ENCODE data around the gene RUNX3. TPM values are rescaled to one million over a fixed set of nuclear protein-coding genes. Genes with fewer than 3 reads are reported as not detected.

The RUNX3 gene
- polyA plus RNA-seq, 4 donors: 1.1 to 5.4 (median 3.6) TPM

DNA sequence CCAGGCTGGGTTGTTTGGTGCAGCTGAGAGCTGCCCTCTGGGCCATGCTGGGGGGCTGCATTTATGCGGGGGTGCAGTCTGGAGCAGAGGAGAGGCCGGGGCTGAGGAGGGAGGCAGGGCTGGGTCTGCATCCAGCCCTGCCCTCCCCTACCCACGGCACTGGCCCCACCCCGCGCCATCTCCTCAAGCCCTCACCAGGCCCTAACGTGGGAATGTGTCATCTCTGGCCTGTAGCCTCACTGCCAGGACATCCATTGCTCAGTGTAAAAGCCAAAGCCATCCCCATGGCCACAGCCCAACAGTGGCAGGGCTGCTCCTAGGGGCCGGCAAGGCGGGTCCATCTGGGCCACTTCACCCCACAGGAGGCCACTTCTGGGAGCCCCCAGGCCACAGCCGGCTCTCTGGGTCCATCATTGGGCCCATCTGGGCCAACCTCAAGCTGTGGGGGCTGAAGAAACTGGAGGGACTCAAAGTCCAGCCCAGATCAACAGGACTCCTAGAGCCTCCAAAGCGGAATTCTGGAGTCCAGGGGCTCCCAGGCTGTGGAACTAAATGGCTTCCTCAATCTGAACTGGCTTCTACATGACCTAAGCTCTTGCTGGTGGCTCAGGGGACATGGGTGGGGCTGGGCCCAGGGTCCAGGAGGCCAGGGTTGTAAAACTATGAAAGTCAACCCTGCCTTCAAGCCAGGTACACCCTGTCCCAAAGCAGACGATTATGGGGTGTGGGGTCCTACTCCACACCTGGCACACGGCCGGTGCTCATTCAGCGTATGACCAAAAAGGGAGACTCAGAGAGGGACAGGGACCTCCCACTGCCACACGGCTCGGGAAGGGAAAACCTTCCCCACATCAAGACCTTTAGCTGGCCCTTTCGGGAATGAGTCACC lies 32.6 kb downstream of the RUNX3 start:
- Histone ChIP-seq H3K27me3 (ENCODE audit: control insufficient read depth in 3 of 3, insufficient read depth in 3 of 3, low read length in 3 of 3) (no peaks in the 10 kb centered on the region), H3K4me3 (ENCODE audit: low read depth in 1 of 3, low read length in 3 of 3) (no peak overlapping the region), H3K4me1 (ENCODE audit: control insufficient read depth in 3 of 3, insufficient read depth in 2 of 3, low read depth in 1 of 3, low read length in 2 of 3) (peaks cover 0 to 20% (median 0%) of the 10 kb centered on the region in 3 donors), H3K9me3 (ENCODE audit: control insufficient read depth in 2 of 2, insufficient read depth in 1 of 2, low read depth in 1 of 2, low read length in 1 of 2) (peaks cover 0 to 3% of the 10 kb centered on the region in 2 donors), H3K27ac (ENCODE audit: low read depth in 1 of 3, low read length in 2 of 3) (no peak overlapping the region), H3K36me3 (ENCODE audit: control insufficient read depth in 3 of 3, insufficient read depth in 2 of 3, low read depth in 1 of 3, low read length in 3 of 3) (peaks cover 0 to 2% (median 0%) of the 10 kb centered on the region in 3 donors)
- WGBS, 3 donors: 63 to 80% (median 73%) methylated on average over 17 of the region's 17 CpGs
- peak in 1 of 2 donors; percentile 86 for DNase-seq
- FAIRE-seq: no peak

DNA sequence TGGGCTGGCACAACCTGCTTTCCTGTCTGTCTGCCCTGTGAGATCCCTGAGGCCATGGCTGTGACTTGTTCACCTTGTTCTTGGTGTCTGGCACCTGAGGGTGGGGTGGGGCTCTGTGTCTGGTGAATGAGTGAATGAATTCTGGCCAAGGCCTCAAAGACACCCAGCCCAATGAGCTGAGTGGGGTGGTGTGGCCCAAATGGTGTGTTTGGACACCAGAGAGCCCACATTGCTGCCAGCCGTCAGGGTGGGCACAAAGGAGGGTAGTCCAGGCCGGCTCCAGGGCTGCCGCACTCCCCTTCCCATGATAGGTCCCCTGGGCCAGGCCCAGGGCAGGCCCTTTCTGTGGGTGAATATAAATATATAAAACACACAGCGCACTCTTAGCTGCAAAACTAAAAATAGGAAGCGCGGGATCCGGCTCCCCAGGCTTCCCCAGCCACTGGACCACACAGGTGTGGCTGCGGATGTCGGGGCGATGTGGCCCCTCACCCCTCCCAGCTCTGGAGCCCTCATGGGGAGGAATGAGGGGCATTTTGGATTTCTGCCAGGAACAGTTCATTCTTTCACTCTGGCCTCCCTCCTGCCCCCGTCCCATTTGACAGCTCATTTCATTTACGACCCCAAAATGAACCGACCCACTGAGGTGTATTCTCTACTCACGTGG lies 33.3 kb downstream of the RUNX3 start:
- H3K4me1 ChIP-seq (ENCODE audit: control insufficient read depth in 3 of 3, insufficient read depth in 2 of 3, low read depth in 1 of 3, low read length in 2 of 3): peaks cover 0 to 26% (median 0%) of the 10 kb centered on the region in 3 donors
- no peak overlapping the region for H3K4me3 ChIP-seq (ENCODE audit: low read depth in 1 of 3, low read length in 3 of 3)
- no peak overlapping the region for H3K27ac ChIP-seq (ENCODE audit: low read depth in 1 of 3, low read length in 2 of 3)
- H3K9me3 ChIP-seq (ENCODE audit: control insufficient read depth in 2 of 2, insufficient read depth in 1 of 2, low read depth in 1 of 2, low read length in 1 of 2): peaks cover 0 to 11% of the 10 kb centered on the region in 2 donors
- H3K27me3 ChIP-seq (ENCODE audit: control insufficient read depth in 3 of 3, insufficient read depth in 3 of 3, low read length in 3 of 3): no peaks in the 10 kb centered on the region
- no peak for DNase-seq
- no peak for FAIRE-seq
- 64 to 85% (median 77%) methylated on average over 14 of the region's 14 CpGs for WGBS, 3 donors
- peaks cover 0 to 2% (median 0%) of the 10 kb centered on the region in 3 donors for H3K36me3 ChIP-seq (ENCODE audit: control insufficient read depth in 3 of 3, insufficient read depth in 2 of 3, low read depth in 1 of 3, low read length in 3 of 3)

DNA sequence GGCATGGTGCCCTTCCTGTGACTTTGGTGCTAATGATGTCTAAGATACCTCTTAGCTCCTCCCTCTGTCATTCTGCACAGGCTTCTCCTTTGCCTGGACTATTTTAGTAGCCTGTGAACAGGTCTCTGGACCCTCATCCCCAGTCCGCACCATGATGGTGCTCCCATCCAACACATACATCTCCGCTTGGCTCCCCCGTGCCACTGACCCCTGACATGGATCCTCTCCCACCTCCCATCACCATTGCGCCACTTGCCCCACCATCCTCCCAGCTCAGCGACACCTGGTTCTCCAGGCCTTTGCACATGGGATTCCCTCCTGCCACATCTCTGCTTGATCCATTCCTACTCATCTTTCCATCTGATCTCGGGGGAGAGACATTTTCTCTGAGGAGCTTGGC lies 33.9 kb downstream of the RUNX3 start:
- H3K27me3 ChIP-seq (ENCODE audit: control insufficient read depth in 3 of 3, insufficient read depth in 3 of 3, low read length in 3 of 3): no peaks in the 10 kb centered on the region
- 90 to 95% (median 95%) methylated on average over 6 of the region's 6 CpGs for WGBS, 3 donors
- FAIRE-seq (no peak), DNase-seq (no peak)
- peaks cover 0 to 13% of the 10 kb centered on the region in 2 donors for H3K9me3 ChIP-seq (ENCODE audit: control insufficient read depth in 2 of 2, insufficient read depth in 1 of 2, low read depth in 1 of 2, low read length in 1 of 2)
- no peaks in the 10 kb centered on the region for H3K36me3 ChIP-seq (ENCODE audit: control insufficient read depth in 3 of 3, insufficient read depth in 2 of 3, low read depth in 1 of 3, low read length in 3 of 3)
- no peak overlapping the region for H3K27ac ChIP-seq (ENCODE audit: low read depth in 1 of 3, low read length in 2 of 3)
- H3K4me1 ChIP-seq (ENCODE audit: control insufficient read depth in 3 of 3, insufficient read depth in 2 of 3, low read depth in 1 of 3, low read length in 2 of 3): peaks cover 0 to 31% (median 0%) of the 10 kb centered on the region in 3 donors
- no peak overlapping the region for H3K4me3 ChIP-seq (ENCODE audit: low read depth in 1 of 3, low read length in 3 of 3)

DNA sequence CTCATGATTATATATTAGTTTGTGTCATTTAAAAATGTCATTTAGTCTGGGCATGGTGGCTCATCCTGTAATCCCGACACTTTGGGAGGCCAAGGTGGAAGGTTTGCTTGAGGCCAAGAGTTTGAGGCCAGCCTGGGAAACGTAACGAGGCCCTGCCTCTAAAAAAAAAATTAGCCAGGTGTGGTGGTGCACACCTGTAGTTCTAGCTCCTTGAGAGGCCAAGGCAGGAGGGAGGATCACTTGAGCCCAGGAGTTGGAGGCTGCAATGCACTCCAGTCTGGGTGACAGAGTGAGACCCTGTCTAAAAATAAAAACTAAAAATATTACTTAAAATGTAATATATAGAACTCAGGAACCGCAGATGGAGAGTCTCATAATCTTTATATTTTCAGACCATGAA lies 34.6 kb downstream of the RUNX3 start:
- 91 to 93% (median 92%) methylated on average over 4 of the region's 4 CpGs for WGBS, 3 donors
- FAIRE-seq: no peak
- Histone ChIP-seq H3K36me3 (ENCODE audit: control insufficient read depth in 3 of 3, insufficient read depth in 2 of 3, low read depth in 1 of 3, low read length in 3 of 3) (no peaks in the 10 kb centered on the region), H3K4me1 (ENCODE audit: control insufficient read depth in 3 of 3, insufficient read depth in 2 of 3, low read depth in 1 of 3, low read length in 2 of 3) (peaks cover 0 to 38% (median 0%) of the 10 kb centered on the region in 3 donors), H3K4me3 (ENCODE audit: low read depth in 1 of 3, low read length in 3 of 3) (no peak overlapping the region), H3K27ac (ENCODE audit: low read depth in 1 of 3, low read length in 2 of 3) (no peak overlapping the region), H3K9me3 (ENCODE audit: control insufficient read depth in 2 of 2, insufficient read depth in 1 of 2, low read depth in 1 of 2, low read length in 1 of 2) (peaks cover 0 to 13% of the 10 kb centered on the region in 2 donors), H3K27me3 (ENCODE audit: control insufficient read depth in 3 of 3, insufficient read depth in 3 of 3, low read length in 3 of 3) (no peaks in the 10 kb centered on the region)
- DNase-seq: no peak

DNA sequence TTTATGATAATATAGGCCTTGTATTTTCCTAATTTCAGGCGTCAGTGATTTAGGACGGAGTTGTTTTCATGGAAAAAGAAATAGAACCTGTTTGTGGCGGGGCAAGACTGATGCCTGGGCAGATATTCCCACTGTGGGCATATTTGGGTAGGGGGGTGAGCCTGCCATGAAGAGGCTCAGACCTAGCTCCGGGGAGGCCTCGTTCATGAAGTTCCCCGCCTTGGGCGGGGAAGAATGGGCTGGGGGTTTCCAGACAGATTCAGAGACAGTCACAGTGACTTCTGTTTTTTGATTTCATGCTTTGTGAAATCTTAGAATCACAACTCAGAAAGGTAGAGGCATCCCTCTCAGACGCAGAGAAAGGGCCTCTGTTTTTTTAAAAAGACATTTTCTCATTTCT lies 36.1 kb downstream of the RUNX3 start:
- DNase-seq (no peak), FAIRE-seq (no peak)
- no peak overlapping the region for H3K4me3 ChIP-seq (ENCODE audit: low read depth in 1 of 3, low read length in 3 of 3)
- peaks cover 0 to 13% of the 10 kb centered on the region in 2 donors for H3K9me3 ChIP-seq (ENCODE audit: control insufficient read depth in 2 of 2, insufficient read depth in 1 of 2, low read depth in 1 of 2, low read length in 1 of 2)
- peaks cover 0 to 47% (median 0%) of the 10 kb centered on the region in 3 donors for H3K4me1 ChIP-seq (ENCODE audit: control insufficient read depth in 3 of 3, insufficient read depth in 2 of 3, low read depth in 1 of 3, low read length in 2 of 3)
- H3K27ac ChIP-seq (ENCODE audit: low read depth in 1 of 3, low read length in 2 of 3): no peak overlapping the region
- no peaks in the 10 kb centered on the region for H3K36me3 ChIP-seq (ENCODE audit: control insufficient read depth in 3 of 3, insufficient read depth in 2 of 3, low read depth in 1 of 3, low read length in 3 of 3)
- no peaks in the 10 kb centered on the region for H3K27me3 ChIP-seq (ENCODE audit: control insufficient read depth in 3 of 3, insufficient read depth in 3 of 3, low read length in 3 of 3)
- WGBS, 3 donors: 78 to 84% (median 79%) methylated on average over 8 of the region's 8 CpGs

DNA sequence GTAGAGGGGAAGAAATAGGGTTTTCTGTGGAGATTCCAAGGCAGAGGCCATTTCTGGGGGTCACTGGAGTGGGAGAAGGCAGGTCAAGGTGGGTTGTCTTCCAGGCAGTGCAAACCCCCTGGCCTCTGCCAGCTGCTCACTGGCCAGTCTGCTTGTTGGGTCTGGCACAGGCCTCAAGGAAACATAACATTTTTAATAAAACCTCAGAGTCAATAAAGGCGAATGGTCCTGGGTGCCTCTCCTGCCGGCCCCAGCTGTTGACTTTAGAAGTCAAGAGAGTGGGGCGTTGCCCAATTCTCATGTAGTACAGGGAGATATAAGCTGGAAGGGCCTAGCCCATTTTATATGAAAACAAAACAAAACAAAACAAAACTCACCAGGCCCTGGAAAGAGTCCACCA lies 36.6 kb downstream of the RUNX3 start:
- WGBS, 3 donors: 13 to 64% (median 47%) methylated on average over 3 of the region's 3 CpGs
- no peak for FAIRE-seq
- H3K4me1 ChIP-seq (ENCODE audit: control insufficient read depth in 3 of 3, insufficient read depth in 2 of 3, low read depth in 1 of 3, low read length in 2 of 3): peaks cover 0 to 47% (median 0%) of the 10 kb centered on the region in 3 donors

DNA sequence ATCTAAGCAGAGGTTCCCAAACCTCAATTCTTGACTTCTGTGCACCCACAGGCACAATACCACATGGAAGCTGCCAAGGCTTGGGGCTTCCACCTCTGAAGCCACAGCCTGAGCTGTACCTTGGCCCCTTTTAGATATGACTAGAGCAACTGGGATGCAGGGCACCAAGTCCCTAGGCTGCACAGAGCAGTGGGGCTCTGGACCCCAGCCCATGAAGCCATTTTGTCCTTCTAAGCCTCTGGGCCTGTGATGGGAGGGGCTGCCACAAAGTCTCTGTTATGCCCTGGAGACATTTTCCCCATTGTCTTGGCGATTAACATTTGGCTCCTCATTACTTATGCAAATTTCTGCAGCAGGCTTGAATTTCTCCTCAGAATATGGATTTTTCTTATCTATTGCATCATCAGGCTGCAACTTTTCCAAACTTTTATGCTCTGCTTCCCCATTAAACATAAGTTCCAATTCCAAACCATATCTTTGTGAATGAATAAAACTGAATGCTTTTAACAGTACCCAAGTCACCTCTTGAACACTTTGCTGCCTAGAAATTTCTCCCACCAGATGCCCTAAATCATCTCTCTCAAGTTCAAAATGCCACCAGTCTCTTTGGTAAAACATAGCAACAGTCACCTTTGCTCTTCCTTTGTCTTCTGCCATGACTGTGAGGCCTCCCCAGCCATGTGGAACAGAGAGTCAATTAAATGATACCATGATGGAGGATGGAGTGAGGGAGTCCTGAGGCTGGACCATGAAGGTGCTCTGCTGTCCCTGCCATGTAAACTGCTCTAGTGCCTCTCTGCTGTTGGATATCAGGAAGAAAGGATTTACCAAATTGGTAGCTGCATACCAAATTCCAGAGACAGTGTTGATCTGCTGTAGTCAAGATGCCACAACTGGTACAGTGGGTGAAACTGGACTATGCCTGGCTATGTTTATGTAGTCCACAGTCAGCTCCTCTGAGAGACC lies 37.6 kb downstream of the RUNX3 start:
- no peak for DNase-seq
- 86 to 100% (median 96%) methylated on average over 1 of the region's 1 CpG for WGBS, 3 donors
- Histone ChIP-seq H3K4me3 (ENCODE audit: low read depth in 1 of 3, low read length in 3 of 3) (no peak overlapping the region), H3K36me3 (ENCODE audit: control insufficient read depth in 3 of 3, insufficient read depth in 2 of 3, low read depth in 1 of 3, low read length in 3 of 3) (no peaks in the 10 kb centered on the region), H3K4me1 (ENCODE audit: control insufficient read depth in 3 of 3, insufficient read depth in 2 of 3, low read depth in 1 of 3, low read length in 2 of 3) (peaks cover 0 to 38% (median 0%) of the 10 kb centered on the region in 3 donors), H3K27ac (ENCODE audit: low read depth in 1 of 3, low read length in 2 of 3) (peak overlapping the region in 2 of 3 donors; percentile 4 to 9), H3K9me3 (ENCODE audit: control insufficient read depth in 2 of 2, insufficient read depth in 1 of 2, low read depth in 1 of 2, low read length in 1 of 2) (peaks cover 0 to 13% of the 10 kb centered on the region in 2 donors), H3K27me3 (ENCODE audit: control insufficient read depth in 3 of 3, insufficient read depth in 3 of 3, low read length in 3 of 3) (no peaks in the 10 kb centered on the region)
- no peak for FAIRE-seq

More for the DNA sequence above, 36.6 kb downstream of the RUNX3 start:
- Histone ChIP-seq H3K36me3 (ENCODE audit: control insufficient read depth in 3 of 3, insufficient read depth in 2 of 3, low read depth in 1 of 3, low read length in 3 of 3) (no peaks in the 10 kb centered on the region), H3K4me3 (ENCODE audit: low read depth in 1 of 3, low read length in 3 of 3) (no peak overlapping the region), H3K9me3 (ENCODE audit: control insufficient read depth in 2 of 2, insufficient read depth in 1 of 2, low read depth in 1 of 2, low read length in 1 of 2) (peaks cover 0 to 13% of the 10 kb centered on the region in 2 donors), H3K27ac (ENCODE audit: low read depth in 1 of 3, low read length in 2 of 3) (peak overlapping the region in 1 of 3 donors; percentile 4), H3K27me3 (ENCODE audit: control insufficient read depth in 3 of 3, insufficient read depth in 3 of 3, low read length in 3 of 3) (no peaks in the 10 kb centered on the region)
- peak; percentile 41 to 51 for DNase-seq

Data from small intestine (tissue), 7 donors.